IMR-90 (cell line): ENCODE data around the gene TMCC3. TPM values are rescaled to one million over a fixed set of nuclear protein-coding genes. Genes with fewer than 3 reads are reported as not detected.

Experiments used
- ATAC-seq: fragments of 200-7000 bp; cut with Tn5 transposase; 2 replicates; pipeline ENCODE4 v1.9.1; 2020; ENCODE audit warnings: low read depth, mild to moderate bottlenecking, moderate library complexity
- BruUV-seq: library from RNA; stranded (reverse); fragments of 400-500 nt; replicated peaks from 2 replicates; lab custom pipeline; 2021; lab: Mats Ljungman, UMichigan
- CTCF ChIA-PET: fragments of 300-600 bp; formaldehyde crosslinking; extraction: SDS; loops from one replicate; lab custom pipeline; 2021; ENCODE audit warnings: antibody characterized with exemption; lab: Yijun Ruan, JAX
- POLR2A ChIA-PET: fragments of 300-600 bp; sonication (Branson Sonifier 250); formaldehyde crosslinking; loops from one replicate; lab custom pipeline; 2022; ENCODE audit warnings: antibody characterized with exemption; ENCODE audit not compliant: unreplicated experiment; lab: Charles Lee
- DNase-seq: peaks from one replicate; pipeline ENCODE4 v3.0.0; 2013
- H2AFZ ChIP-seq: replicated peaks from 2 replicates; pipeline ENCODE3; 2013; ENCODE audit warnings: low read length, mild to moderate bottlenecking; ENCODE audit not compliant: poor library complexity
- H2AK5ac ChIP-seq: 2 replicates; pipeline ENCODE4 v1.6.1; 2013; ENCODE audit warnings: low read depth, low read length, inconsistent platforms
- H2AK9ac ChIP-seq: replicated peaks from 2 replicates; pipeline ENCODE3; 2013; ENCODE audit warnings: mild to moderate bottlenecking, low read depth, low read length, moderate library complexity; ENCODE audit not compliant: poor library complexity
- H2BK120ac ChIP-seq: 2 replicates; pipeline ENCODE4 v1.6.1; 2013; ENCODE audit warnings: low read depth, low read length, inconsistent platforms
- H2BK15ac ChIP-seq: 3 replicates; pipeline ENCODE4 v1.6.1; 2013; ENCODE audit warnings: low read depth, low read length, inconsistent platforms
- H2BK20ac ChIP-seq: 2 replicates; pipeline ENCODE4 v1.6.1; 2013; ENCODE audit warnings: low read depth, mild to moderate bottlenecking, inconsistent platforms, low read length, moderate library complexity
- H2BK5ac ChIP-seq: 2 replicates; pipeline ENCODE4 v1.6.1; 2013; ENCODE audit warnings: mild to moderate bottlenecking, low read depth, low read length, inconsistent platforms; ENCODE audit not compliant: poor library complexity, severe bottlenecking
- H3K14ac ChIP-seq: replicated peaks from 2 replicates; pipeline ENCODE4 v1.6.1; 2013; ENCODE audit warnings: low read depth, low read length, inconsistent platforms
- H3K18ac ChIP-seq: 2 replicates; pipeline ENCODE4 v1.6.1; 2013; ENCODE audit warnings: low read depth, low read length, control low read depth
- H3K23ac ChIP-seq: 2 replicates; pipeline ENCODE4 v1.6.1; 2013; ENCODE audit warnings: low read depth, low read length, inconsistent platforms
- H3K27ac ChIP-seq: 2 replicates; pipeline ENCODE4 v1.5.1; 2013; ENCODE audit warnings: mild to moderate bottlenecking, control low read depth, low read length; ENCODE audit not compliant: insufficient read depth
- H3K27me3 ChIP-seq: 2 replicates; pipeline ENCODE4 v1.6.1; 2013; ENCODE audit warnings: low read length; ENCODE audit not compliant: control insufficient read depth, insufficient read depth
- H3K36me3 ChIP-seq: 2 replicates; pipeline ENCODE4 v1.6.1; 2013; ENCODE audit warnings: low read length, mixed read lengths; ENCODE audit not compliant: control insufficient read depth, insufficient read depth
- H3K4ac ChIP-seq: 2 replicates; pipeline ENCODE4 v1.6.1; 2013; ENCODE audit warnings: low read depth, low read length, inconsistent platforms
- H3K4me1 ChIP-seq: 2 replicates; pipeline ENCODE4 v1.6.1; 2013; ENCODE audit warnings: low read length, mixed read lengths; ENCODE audit not compliant: control insufficient read depth, insufficient read depth
- H3K4me2 ChIP-seq: 2 replicates; pipeline ENCODE4 v1.6.1; 2013; ENCODE audit warnings: low read depth, mild to moderate bottlenecking, control low read depth, low read length, moderate library complexity
- H3K4me3 ChIP-seq: 2 replicates; pipeline ENCODE4 v1.5.1; 2013; ENCODE audit warnings: low read depth, mild to moderate bottlenecking, control low read depth, low read length, moderate library complexity; ENCODE audit not compliant: insufficient read depth
- H3K56ac ChIP-seq: 2 replicates; pipeline ENCODE4 v1.6.1; 2013; ENCODE audit warnings: low read length, inconsistent platforms; ENCODE audit not compliant: insufficient read depth; ENCODE audit errors: extremely low read depth
- H3K79me1 ChIP-seq, 2 experiments: 2 replicates each; pipeline ENCODE4 v1.6.1; 2013; ENCODE audit warnings: low read length in 2 of 2, inconsistent platforms in 1 of 2, low read depth in 1 of 2
- H3K9ac ChIP-seq: 2 replicates; pipeline ENCODE4 v1.6.1; 2013; ENCODE audit warnings: low read depth, low read length, control low read depth
- H3K9me1 ChIP-seq: 2 replicates; pipeline ENCODE4 v1.6.1; 2013; ENCODE audit warnings: low read length, inconsistent platforms; ENCODE audit not compliant: insufficient read depth
- H3K9me3 ChIP-seq: 2 replicates; pipeline ENCODE4 v1.6.1; 2013; ENCODE audit warnings: low read length; ENCODE audit not compliant: control insufficient read depth, insufficient read depth
- H4K20me1 ChIP-seq: 2 replicates; pipeline ENCODE4 v1.6.1; 2013; ENCODE audit warnings: low read length, inconsistent platforms; ENCODE audit not compliant: insufficient read depth
- H4K5ac ChIP-seq: 2 replicates; pipeline ENCODE4 v1.6.1; 2013; ENCODE audit warnings: mild to moderate bottlenecking, low read depth, low read length, control low read depth
- H4K8ac ChIP-seq, 2 experiments: 2 replicates each; pipeline ENCODE4 v1.6.1; 2013; ENCODE audit warnings: low read depth in 2 of 2, low read length in 2 of 2, control low read depth in 1 of 2, inconsistent platforms in 1 of 2
- H4K91ac ChIP-seq: 2 replicates; pipeline ENCODE4 v1.6.1; 2013; ENCODE audit warnings: low read depth, low read length, inconsistent platforms; ENCODE audit not compliant: insufficient read depth
- BHLHE40 ChIP-seq: fragments of 150-350 bp; IDR thresholded peaks from 2 replicates; pipeline ENCODE4 v1.6.1; 2016; ENCODE audit warnings: mild to moderate bottlenecking, low read depth, low read length
- CEBPB ChIP-seq: IDR thresholded peaks from 2 replicates; pipeline ENCODE4 v1.6.1; 2012; ENCODE audit warnings: low read depth, low read length, improper control_type of control experiment
- CHD1 ChIP-seq: IDR thresholded peaks from 2 replicates; pipeline ENCODE4 v1.6.1; 2012; ENCODE audit warnings: low read depth, low read length, improper control_type of control experiment
- CTCF ChIP-seq: conservative IDR thresholded peaks from 2 replicates; pipeline ENCODE4 v1.5.1; 2012; ENCODE audit warnings: mild to moderate bottlenecking, low read depth, low read length, improper control_type of control experiment
- FOS ChIP-seq: fragments of 150-350 bp; IDR thresholded peaks from 2 replicates; pipeline ENCODE4 v1.6.1; 2016; ENCODE audit warnings: low read depth, low read length
- MAFK ChIP-seq: IDR thresholded peaks from 2 replicates; pipeline ENCODE4 v1.6.1; 2012; ENCODE audit warnings: low read depth, low read length, improper control_type of control experiment
- MAZ ChIP-seq: IDR thresholded peaks from 2 replicates; pipeline ENCODE4 v1.6.1; 2012; ENCODE audit warnings: low read depth, mild to moderate bottlenecking, low read length, improper control_type of control experiment, moderate library complexity, borderline replicate concordance
- MXI1 ChIP-seq: IDR thresholded peaks from 2 replicates; pipeline ENCODE4 v1.6.1; 2012; ENCODE audit warnings: low read depth, mild to moderate bottlenecking, low read length, moderate library complexity, borderline replicate concordance
- NFE2L2 ChIP-seq: fragments of 150-350 bp; IDR thresholded peaks from 2 replicates; pipeline ENCODE4 v1.6.1; 2016; ENCODE audit warnings: low read depth, mild to moderate bottlenecking, low read length
- POLR2A ChIP-seq: IDR thresholded peaks from 2 replicates; pipeline ENCODE4 v1.6.1; 2012; ENCODE audit warnings: mild to moderate bottlenecking, low read depth, low read length
- RAD21 ChIP-seq: IDR thresholded peaks from 2 replicates; pipeline ENCODE4 v1.6.1; 2012; ENCODE audit warnings: low read length, improper control_type of control experiment
- RCOR1 ChIP-seq: IDR thresholded peaks from 2 replicates; pipeline ENCODE4 v1.6.1; 2012; ENCODE audit warnings: mild to moderate bottlenecking, low read length, improper control_type of control experiment; ENCODE audit not compliant: insufficient replicate concordance
- RFX5 ChIP-seq: IDR thresholded peaks from 2 replicates; pipeline ENCODE4 v1.8.0; 2012; ENCODE audit warnings: low read depth, mild to moderate bottlenecking, low read length, moderate library complexity
- SMC3 ChIP-seq: fragments of 150-350 bp; IDR thresholded peaks from 2 replicates; pipeline ENCODE4 v1.6.1; 2016; ENCODE audit warnings: low read depth, mild to moderate bottlenecking, antibody characterized with exemption, low read length, moderate library complexity
- USF2 ChIP-seq: fragments of 150-350 bp; IDR thresholded peaks from 2 replicates; pipeline ENCODE4 v1.6.1; 2017; ENCODE audit warnings: mild to moderate bottlenecking, antibody characterized with exemption, low read length, low read depth
- WGBS, 2 experiments: methylation state at CpG; one replicate each; pipeline versions ENCODE4 v1.1.5 to v1.1.7; 2013; ENCODE audit warnings: missing lambda C conversion rate in 2 of 2; ENCODE audit not compliant: insufficient read length in 1 of 2; ENCODE audit errors: extremely low coverage in 2 of 2; 5-methylcytosine and 5-hydroxymethylcytosine counted together
- dilution Hi-C: fragments of 300-500 bp; cut with HindIII; formaldehyde crosslinking; loops from one replicate; pipeline ENCODE4 v1.14.3; 2018; ENCODE audit warnings: low sequenced_read_pairs; ENCODE audit not compliant: unreplicated experiment
- in situ Hi-C: fragments of 300-500 bp; cut with MboI; formaldehyde crosslinking; loops from 3 replicates; pipeline ENCODE4 v1.14.3; 2019; ENCODE audit warnings: low sequenced_read_pairs, inconsistent platforms, mixed read lengths
- intact Hi-C: fragments of 100-400 bp; cut with micrococcal nuclease; formaldehyde crosslinking; loops from 2 replicates; pipeline ENCODE4 v1.10.0; 2022
- polyA plus RNA-seq, 3 experiments: library from polyadenylated mRNA; depleted of rRNA; stranded (reverse); fragments of >200 nt; gene quantifications; 2 replicates each; pipeline ENCODE4 v1.2.3, GENCODE V29; 2012; ENCODE audit warnings: low replicate concordance in 1 of 3
- total RNA-seq: library from RNA; depleted of rRNA; stranded (reverse); fragments of >200 nt; gene quantifications from 2 replicates; pipeline ENCODE4 v1.2.3, GENCODE V29; 2012
- TF ChIP-seq, protein P1 (sequence below): fragments of 150-350 bp; IDR thresholded peaks from 2 replicates; pipeline ENCODE4 v1.6.1; 2016; ENCODE audit warnings: low read depth, mild to moderate bottlenecking, low read length, moderate library complexity, borderline replicate concordance

The TMCC3 gene
- total and polyA plus RNA-seq, 2 of the 4 experiments (the other 2 are of a cell fraction): 0.14 to 0.36 TPM

- no peak overlapping the region for H3K18ac ChIP-seq
- no peak overlapping the region for H2BK15ac ChIP-seq
- H2BK120ac ChIP-seq: no peak overlapping the region
- H3K27ac ChIP-seq: no peak overlapping the region
- H2AK9ac ChIP-seq: no peak overlapping the region
- H3K4me3 ChIP-seq: no peak overlapping the region
- no peak overlapping the region for H4K91ac ChIP-seq
- ATAC-seq: no peak
- H3K4ac ChIP-seq: no peak overlapping the region
- no peak overlapping the region for H2BK20ac ChIP-seq
- no peak overlapping the region for H3K9ac ChIP-seq
- no peaks in the 10 kb centered on the region for H3K9me1 ChIP-seq
- intact Hi-C loops: no loop called here
- H3K27me3 ChIP-seq: peaks cover 14% of the 10 kb centered on the region
- POLR2A ChIA-PET: no interaction called here
- H4K5ac ChIP-seq: no peak overlapping the region
- no TSS peak for BruUV-seq
- no peaks in the 10 kb centered on the region for H3K36me3 ChIP-seq
- TF ChIP-seq USF2 (no peak), RAD21 (no peak), POLR2A (no peak), SMC3 (no peak), CEBPB (no peak), NFE2L2 (no peak), MAZ (no peak), MAFK (no peak), FOS (no peak), MXI1 (no peak), CTCF (no peak), RFX5 (no peak), CHD1 (no peak), BHLHE40 (no peak), RCOR1 (no peak)
- TF ChIP-seq, protein P1, sequence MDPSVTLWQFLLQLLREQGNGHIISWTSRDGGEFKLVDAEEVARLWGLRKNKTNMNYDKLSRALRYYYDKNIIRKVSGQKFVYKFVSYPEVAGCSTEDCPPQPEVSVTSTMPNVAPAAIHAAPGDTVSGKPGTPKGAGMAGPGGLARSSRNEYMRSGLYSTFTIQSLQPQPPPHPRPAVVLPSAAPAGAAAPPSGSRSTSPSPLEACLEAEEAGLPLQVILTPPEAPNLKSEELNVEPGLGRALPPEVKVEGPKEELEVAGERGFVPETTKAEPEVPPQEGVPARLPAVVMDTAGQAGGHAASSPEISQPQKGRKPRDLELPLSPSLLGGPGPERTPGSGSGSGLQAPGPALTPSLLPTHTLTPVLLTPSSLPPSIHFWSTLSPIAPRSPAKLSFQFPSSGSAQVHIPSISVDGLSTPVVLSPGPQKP: no peak
- H2AK5ac ChIP-seq: no peak overlapping the region
- H4K8ac ChIP-seq: no peak overlapping the region
- no peaks in the 10 kb centered on the region for H3K4me1 ChIP-seq
- no peaks in the 10 kb centered on the region for H3K79me1 ChIP-seq
- no CpG with 5 or more reads among the region's 5 CpGs for WGBS, 2 experiments
- no peak overlapping the region for H2AFZ ChIP-seq
- H3K23ac ChIP-seq: no peak overlapping the region
- CTCF ChIA-PET: no interaction called here
- H3K4me2 ChIP-seq: no peak overlapping the region
- no peak overlapping the region for H3K56ac ChIP-seq
- in situ Hi-C loops: no loop called here
- no peak overlapping the region for H2BK5ac ChIP-seq
- no peak overlapping the region for H3K14ac ChIP-seq
- no peaks in the 10 kb centered on the region for H3K9me3 ChIP-seq
- H4K20me1 ChIP-seq: no peaks in the 10 kb centered on the region
- DNase-seq: no peak
- dilution Hi-C loops: no loop called here
These were observed 67.8 kb downstream of the TMCC3 start for GRCh38 chr12:94582591-94582990.
